Measurements from ENCODE around the gene BCAS3.
"Not testable (repeated sequence)": the region's sequence is repeated elsewhere in the genome, so short reads cannot be mapped to it uniquely, and the experiment has no call there.

Gene BCAS3

GRCh38 chr17:61345061-61345460 lies 667.4 kb downstream of the BCAS3 start:
- DNase-seq (ENCODE audit: low read depth), result no peak

- no peak for DNase-seq (ENCODE audit: low read depth)
These were observed 668.4 kb downstream of the BCAS3 start for GRCh38 chr17:61345825-61346666.

- DNase-seq (ENCODE audit: low read depth), result no peak
These were observed 671.7 kb downstream of the BCAS3 start for GRCh38 chr17:61349350-61349749.

- no peak for DNase-seq (ENCODE audit: low read depth)
These were observed 674.2 kb downstream of the BCAS3 start for GRCh38 chr17:61351745-61352407.

- no peak for DNase-seq (ENCODE audit: low read depth)
These were observed 674.7 kb downstream of the BCAS3 start for GRCh38 chr17:61352408-61352770.

- no peak for DNase-seq (ENCODE audit: low read depth)
These were observed 675.3 kb downstream of the BCAS3 start for GRCh38 chr17:61352781-61353491.

- no peak for DNase-seq (ENCODE audit: low read depth)
These were observed 676.0 kb downstream of the BCAS3 start for GRCh38 chr17:61353615-61354014.

- no peak for DNase-seq (ENCODE audit: low read depth)
These were observed 677.5 kb downstream of the BCAS3 start for GRCh38 chr17:61354895-61355874.

GRCh38 chr17:61357061-61357460 lies 679.4 kb downstream of the BCAS3 start:
- DNase-seq (ENCODE audit: low read depth), result not testable (repeated sequence)

GRCh38 chr17:61359513-61359912 lies 681.9 kb downstream of the BCAS3 start:
- DNase-seq (ENCODE audit: low read depth), result not testable (repeated sequence)

- DNase-seq (ENCODE audit: low read depth), result no peak
These were observed 682.8 kb downstream of the BCAS3 start for GRCh38 chr17:61360318-61360943.

- peak; percentile 55 for DNase-seq (ENCODE audit: low read depth)
These were observed 683.4 kb downstream of the BCAS3 start for GRCh38 chr17:61361084-61361483.

GRCh38 chr17:61362396-61362795 lies 684.7 kb downstream of the BCAS3 start:
- DNase-seq (ENCODE audit: low read depth), result no peak

GRCh38 chr17:61362852-61363600 lies 685.4 kb downstream of the BCAS3 start:
- DNase-seq (ENCODE audit: low read depth), result no peak

GRCh38 chr17:61363601-61364462 lies 686.2 kb downstream of the BCAS3 start:
- DNase-seq (ENCODE audit: low read depth), result no peak

- no peak for DNase-seq (ENCODE audit: low read depth)
These were observed 686.8 kb downstream of the BCAS3 start for GRCh38 chr17:61364463-61364846.

- no peak for DNase-seq (ENCODE audit: low read depth)
These were observed 688.5 kb downstream of the BCAS3 start for GRCh38 chr17:61366076-61366714.

GRCh38 chr17:61366715-61367413 lies 689.2 kb downstream of the BCAS3 start:
- no peak for DNase-seq (ENCODE audit: low read depth)
